A549 (cell line): ENCODE results near the gene COBL. TPM values are rescaled to one million over a fixed set of nuclear protein-coding genes. Genes with fewer than 3 reads are reported as not detected.

Experiments used
- ATAC-seq, 2 experiments: fragments of 200-7000 bp in 1 of 2; fragments of >200 bp in 1 of 2; cut with Nextera tagmentation in 1 of 2; cut with Tn5 transposase in 1 of 2; 3 replicates each; pipeline versions ENCODE4 v1.8.0 to v1.9.1; 2018 to 2020; ENCODE audit warnings: mild to moderate bottlenecking in 1 of 2, moderate library complexity in 1 of 2
- CTCF ChIA-PET: fragments of 300-600 bp; sonication (Branson Sonifier 250); formaldehyde crosslinking; extraction: SDS; loops from one replicate; lab custom pipeline; 2021; ENCODE audit warnings: antibody characterized with exemption, inconsistent platforms; lab: Yijun Ruan, JAX
- POLR2A ChIA-PET: fragments of 350-600 bp; formaldehyde crosslinking; extraction: SDS; loops from one replicate; lab custom pipeline; 2021; ENCODE audit warnings: antibody characterized with exemption, inconsistent platforms; lab: Yijun Ruan, JAX
- DNase-seq, 2 experiments: peaks; one replicate each; pipeline versions ENCODE4 v3.0.0 to v3.0.0-alpha.2; 2011 to 2016; ENCODE audit warnings: low read depth in 1 of 2, low spot score in 1 of 2
- FAIRE-seq: peaks from 2 replicates; lab custom pipeline; 2011; peaks lifted over from hg19 to GRCh38; lab: Jason Lieb, UNC
- H3K27ac ChIP-seq, 2 experiments: fragments of >200 bp; sonication (Bioruptor Twin); formaldehyde crosslinking; 3 replicates each; pipeline ENCODE4 v1.5.1; 2016 to 2017
- H3K4me1 ChIP-seq: fragments of >200 bp; sonication (Bioruptor Twin); formaldehyde crosslinking; 3 replicates; pipeline ENCODE4 v1.6.1; 2016
- H3K4me2 ChIP-seq: fragments of >200 bp; sonication (Bioruptor Twin); formaldehyde crosslinking; 3 replicates; pipeline ENCODE4 v1.6.1; 2016
- H3K4me3 ChIP-seq: fragments of >200 bp; sonication (Bioruptor Twin); formaldehyde crosslinking; 3 replicates; pipeline ENCODE4 v1.5.1; 2016
- H3K9me3 ChIP-seq: fragments of >200 bp; sonication (Bioruptor Twin); formaldehyde crosslinking; 3 replicates; pipeline ENCODE4 v1.6.1; 2016
- CHD2 ChIP-seq: fragments of 150-350 bp; IDR thresholded peaks from 2 replicates; pipeline ENCODE4 v1.6.1; 2014; ENCODE audit warnings: low read length; ENCODE audit not compliant: partially characterized antibody
- CHD4 ChIP-seq: fragments of 200-600 bp; sonication (generic); IDR thresholded peaks from 2 replicates; pipeline ENCODE4 v1.6.1; 2016; ENCODE audit warnings: antibody characterized with exemption, mild to moderate bottlenecking, borderline replicate concordance
- E2F6 ChIP-seq: IDR thresholded peaks from 2 replicates; pipeline ENCODE4 v1.6.1; 2012; ENCODE audit warnings: low read depth, borderline replicate concordance
- FOSB ChIP-seq: fragments of 250-450 bp; sonication (Bioruptor Pico); IDR thresholded peaks from 2 replicates; pipeline ENCODE4 v1.5.0; 2020; ENCODE audit warnings: mild to moderate bottlenecking, moderate library complexity
- FOSL2 ChIP-seq, 2 experiments: fragments of 450-650 bp in 1 of 2; fragments of >200 bp in 1 of 2; sonication (Bioruptor Twin) in 1 of 2; formaldehyde crosslinking; IDR thresholded peaks; 2 replicates each; pipeline versions ENCODE4 v1.5.0 to v1.6.1; 2016 to 2020; ENCODE audit warnings: mild to moderate bottlenecking in 1 of 2, moderate library complexity in 1 of 2
- FOXS1 ChIP-seq: fragments of 250-450 bp; sonication (Bioruptor Pico); IDR thresholded peaks from 2 replicates; pipeline ENCODE4 v1.5.0; 2020; ENCODE audit warnings: mild to moderate bottlenecking, moderate library complexity
- GATA3 ChIP-seq: IDR thresholded peaks from 2 replicates; pipeline ENCODE4 v1.6.1; 2012; ENCODE audit warnings: borderline replicate concordance
- HDAC2 ChIP-seq: fragments of 200-600 bp; sonication (generic); IDR thresholded peaks from 2 replicates; pipeline ENCODE4 v1.6.1; 2016
- KDM1A ChIP-seq: fragments of 200-600 bp; sonication (generic); IDR thresholded peaks from 2 replicates; pipeline ENCODE4 v1.6.1; 2016; ENCODE audit warnings: low read depth, mild to moderate bottlenecking
- KDM5A ChIP-seq: fragments of 200-600 bp; sonication (generic); IDR thresholded peaks from 2 replicates; pipeline ENCODE4 v1.6.1; 2016; ENCODE audit warnings: antibody characterized with exemption, mild to moderate bottlenecking
- MAZ ChIP-seq: fragments of 150-350 bp; IDR thresholded peaks from 2 replicates; pipeline ENCODE4 v1.6.1; 2014; ENCODE audit warnings: antibody characterized with exemption, low read depth, low read length, borderline replicate concordance
- NFE2L2 ChIP-seq: fragments of 150-350 bp; conservative IDR thresholded peaks from 2 replicates; pipeline ENCODE4 v1.6.1; 2014; ENCODE audit warnings: low read length
- NR3C1 ChIP-seq: fragments of >200 bp; sonication (Bioruptor Twin); formaldehyde crosslinking; IDR thresholded peaks from 3 replicates; pipeline ENCODE4 v1.6.1; 2017
- PBX3 ChIP-seq: IDR thresholded peaks from 2 replicates; pipeline ENCODE4 v1.6.1; 2012
- RAD21 ChIP-seq, 2 experiments: fragments of >200 bp in 1 of 2; sonication (Bioruptor Twin) in 1 of 2; formaldehyde crosslinking in 1 of 2; IDR thresholded peaks in 1 of 2; conservative IDR thresholded peaks in 1 of 2; 2 replicates in 1 of 2; 3 replicates in 1 of 2; pipeline ENCODE4 v1.6.1; 2012 to 2018; ENCODE audit warnings: inconsistent platforms in 1 of 2
- RCOR1 ChIP-seq: fragments of 150-350 bp; IDR thresholded peaks from 2 replicates; pipeline ENCODE4 v1.6.1; 2014; ENCODE audit warnings: antibody characterized with exemption, low read length, low read depth
- RFX5 ChIP-seq: fragments of 450-650 bp; IDR thresholded peaks from 2 replicates; pipeline ENCODE4 v1.7.1; 2014; ENCODE audit warnings: antibody characterized with exemption, mild to moderate bottlenecking, moderate library complexity
- SREBF2 ChIP-seq: fragments of 450-650 bp; IDR thresholded peaks from 2 replicates; pipeline ENCODE4 v1.6.1; 2014; ENCODE audit warnings: mild to moderate bottlenecking, moderate library complexity
- ZSCAN20 ChIP-seq: fragments of 250-450 bp; sonication (Bioruptor Pico); IDR thresholded peaks from 2 replicates; pipeline ENCODE4 v1.8.0; 2022; ENCODE audit warnings: mild to moderate bottlenecking, moderate library complexity
- WGBS: methylation state at CpG from one replicate; pipeline ENCODE4 v1.1.6; 2017; ENCODE audit errors: missing lambda C conversion rate; 5-methylcytosine and 5-hydroxymethylcytosine counted together
- polyA plus RNA-seq, 4 experiments: library from polyadenylated mRNA; depleted of rRNA in 3 of 4; stranded (reverse); fragments of >200 nt; fragmentation: RNase III in 1 of 4; extraction: RNeasy Plus Mini Kit Qiagen cat#74134 plus additional on column Dnase treatment in 1 of 4; gene quantifications; 2 replicates in 3 of 4; 3 replicates in 1 of 4; pipeline ENCODE4 v1.2.3, GENCODE V29; 2011 to 2017
- TF ChIP-seq, protein P1 (sequence below): IDR thresholded peaks from 2 replicates; pipeline ENCODE4 v1.6.1; 2012
- TF ChIP-seq, protein P2 (sequence below): fragments of 200-600 bp; sonication (generic); IDR thresholded peaks from 2 replicates; pipeline ENCODE4 v1.6.1; 2016; ENCODE audit warnings: antibody characterized with exemption, mild to moderate bottlenecking, moderate library complexity
- TF ChIP-seq, protein P3 (sequence below): fragments of >200 bp; sonication (Bioruptor Twin); formaldehyde crosslinking; IDR thresholded peaks from 3 replicates; pipeline ENCODE4 v1.5.1; 2016
- TF ChIP-seq, protein P4 (sequence below): fragments of 250-450 bp; sonication (Bioruptor Pico); IDR thresholded peaks from 2 replicates; pipeline ENCODE4 v1.5.0; 2020; ENCODE audit warnings: low read depth, mild to moderate bottlenecking, moderate library complexity

The COBL gene
- polyA plus RNA-seq, 2 of the 4 experiments (the other 2 are of a cell fraction) = 1.5 to 7.4 TPM

GRCh38 chr7:51276091-51276605 is 40.5 kb downstream of the COBL start:
- DNase-seq (no peak), ATAC-seq (no peak), FAIRE-seq (no peak)
- CTCF ChIA-PET = interaction anchor here (0.7 to 1.3 kb wide), 3 partner anchors 20 to 152 kb away, joined by 3 read pairs; no protein-coding TSS in a partner anchor
- Histone ChIP-seq H3K27ac (no peak overlapping the region), H3K4me2 (no peak overlapping the region), H3K4me1 (no peaks in the 10 kb centered on the region), H3K4me3 (no peak overlapping the region), H3K9me3 (no peaks in the 10 kb centered on the region)
- TF ChIP-seq NR3C1 (no peak), RFX5 (no peak), GATA3 (no peak), FOSB (no peak), HDAC2 (no peak), SREBF2 (no peak)
- TF ChIP-seq, protein P1, sequence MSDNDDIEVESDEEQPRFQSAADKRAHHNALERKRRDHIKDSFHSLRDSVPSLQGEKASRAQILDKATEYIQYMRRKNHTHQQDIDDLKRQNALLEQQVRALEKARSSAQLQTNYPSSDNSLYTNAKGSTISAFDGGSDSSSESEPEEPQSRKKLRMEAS = no peak
- TF ChIP-seq, protein P2, sequence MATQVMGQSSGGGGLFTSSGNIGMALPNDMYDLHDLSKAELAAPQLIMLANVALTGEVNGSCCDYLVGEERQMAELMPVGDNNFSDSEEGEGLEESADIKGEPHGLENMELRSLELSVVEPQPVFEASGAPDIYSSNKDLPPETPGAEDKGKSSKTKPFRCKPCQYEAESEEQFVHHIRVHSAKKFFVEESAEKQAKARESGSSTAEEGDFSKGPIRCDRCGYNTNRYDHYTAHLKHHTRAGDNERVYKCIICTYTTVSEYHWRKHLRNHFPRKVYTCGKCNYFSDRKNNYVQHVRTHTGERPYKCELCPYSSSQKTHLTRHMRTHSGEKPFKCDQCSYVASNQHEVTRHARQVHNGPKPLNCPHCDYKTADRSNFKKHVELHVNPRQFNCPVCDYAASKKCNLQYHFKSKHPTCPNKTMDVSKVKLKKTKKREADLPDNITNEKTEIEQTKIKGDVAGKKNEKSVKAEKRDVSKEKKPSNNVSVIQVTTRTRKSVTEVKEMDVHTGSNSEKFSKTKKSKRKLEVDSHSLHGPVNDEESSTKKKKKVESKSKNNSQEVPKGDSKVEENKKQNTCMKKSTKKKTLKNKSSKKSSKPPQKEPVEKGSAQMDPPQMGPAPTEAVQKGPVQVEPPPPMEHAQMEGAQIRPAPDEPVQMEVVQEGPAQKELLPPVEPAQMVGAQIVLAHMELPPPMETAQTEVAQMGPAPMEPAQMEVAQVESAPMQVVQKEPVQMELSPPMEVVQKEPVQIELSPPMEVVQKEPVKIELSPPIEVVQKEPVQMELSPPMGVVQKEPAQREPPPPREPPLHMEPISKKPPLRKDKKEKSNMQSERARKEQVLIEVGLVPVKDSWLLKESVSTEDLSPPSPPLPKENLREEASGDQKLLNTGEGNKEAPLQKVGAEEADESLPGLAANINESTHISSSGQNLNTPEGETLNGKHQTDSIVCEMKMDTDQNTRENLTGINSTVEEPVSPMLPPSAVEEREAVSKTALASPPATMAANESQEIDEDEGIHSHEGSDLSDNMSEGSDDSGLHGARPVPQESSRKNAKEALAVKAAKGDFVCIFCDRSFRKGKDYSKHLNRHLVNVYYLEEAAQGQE = no peak
- TF ChIP-seq, protein P3, sequence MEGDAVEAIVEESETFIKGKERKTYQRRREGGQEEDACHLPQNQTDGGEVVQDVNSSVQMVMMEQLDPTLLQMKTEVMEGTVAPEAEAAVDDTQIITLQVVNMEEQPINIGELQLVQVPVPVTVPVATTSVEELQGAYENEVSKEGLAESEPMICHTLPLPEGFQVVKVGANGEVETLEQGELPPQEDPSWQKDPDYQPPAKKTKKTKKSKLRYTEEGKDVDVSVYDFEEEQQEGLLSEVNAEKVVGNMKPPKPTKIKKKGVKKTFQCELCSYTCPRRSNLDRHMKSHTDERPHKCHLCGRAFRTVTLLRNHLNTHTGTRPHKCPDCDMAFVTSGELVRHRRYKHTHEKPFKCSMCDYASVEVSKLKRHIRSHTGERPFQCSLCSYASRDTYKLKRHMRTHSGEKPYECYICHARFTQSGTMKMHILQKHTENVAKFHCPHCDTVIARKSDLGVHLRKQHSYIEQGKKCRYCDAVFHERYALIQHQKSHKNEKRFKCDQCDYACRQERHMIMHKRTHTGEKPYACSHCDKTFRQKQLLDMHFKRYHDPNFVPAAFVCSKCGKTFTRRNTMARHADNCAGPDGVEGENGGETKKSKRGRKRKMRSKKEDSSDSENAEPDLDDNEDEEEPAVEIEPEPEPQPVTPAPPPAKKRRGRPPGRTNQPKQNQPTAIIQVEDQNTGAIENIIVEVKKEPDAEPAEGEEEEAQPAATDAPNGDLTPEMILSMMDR = no peak
- POLR2A ChIA-PET = no interaction called here
- 67% methylated on average over 7 of the region's 7 CpGs for WGBS

DNA sequence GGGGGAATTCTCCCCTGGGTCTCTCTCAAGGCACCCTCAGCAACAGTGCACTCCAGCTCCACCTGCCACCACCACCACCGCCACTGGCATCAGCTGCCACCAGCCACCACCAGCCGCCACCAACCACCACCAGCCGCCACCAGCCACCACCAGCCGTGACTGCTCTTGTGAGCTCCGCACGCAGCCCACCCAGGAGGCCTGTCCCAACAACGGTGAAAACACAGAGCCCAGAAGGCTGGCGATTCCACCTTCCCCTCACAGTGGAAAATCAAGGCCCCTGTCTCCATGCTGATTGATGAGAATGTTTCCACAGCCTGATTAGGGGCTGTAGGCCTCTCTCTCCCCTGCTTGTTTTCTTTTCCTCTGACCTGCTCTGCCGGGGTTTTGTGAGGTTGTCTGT is 41.1 kb downstream of the COBL start:
- ATAC-seq = no peak
- no peak for FAIRE-seq
- H3K9me3 ChIP-seq = no peaks in the 10 kb centered on the region
- no peak overlapping the region for H3K4me2 ChIP-seq
- H3K27ac ChIP-seq = no peak overlapping the region
- no peak for DNase-seq
- H3K4me1 ChIP-seq = no peaks in the 10 kb centered on the region
- WGBS = 73% methylated on average over 9 of the region's 9 CpGs
- POLR2A ChIA-PET = no interaction called here
- no peak overlapping the region for H3K4me3 ChIP-seq
- TF ChIP-seq FOSL2 (IDR thresholded peaks at IDR 0.05) = no peak
- no peak for TF ChIP-seq FOSL2 (CRISPR knock-in tag; IDR thresholded peaks at IDR 0.05)
- no peak for TF ChIP-seq KDM1A
- TF ChIP-seq, protein P3 = no peak
- TF ChIP-seq CHD4 = no peak
- no peak for TF ChIP-seq NFE2L2
- TF ChIP-seq FOSB = no peak
- no peak for TF ChIP-seq CHD2
- no peak for TF ChIP-seq HDAC2
- no peak for TF ChIP-seq KDM5A
- no peak for TF ChIP-seq E2F6
- TF ChIP-seq ZSCAN20 (CRISPR knock-in tag) = no peak
- no peak for TF ChIP-seq RCOR1
- TF ChIP-seq RAD21 (conservative IDR thresholded peaks at IDR 0.05 in 1 of 2, IDR thresholded peaks at IDR 0.05 in 1 of 2) = no peak
- no peak for TF ChIP-seq MAZ
- TF ChIP-seq, protein P4, sequence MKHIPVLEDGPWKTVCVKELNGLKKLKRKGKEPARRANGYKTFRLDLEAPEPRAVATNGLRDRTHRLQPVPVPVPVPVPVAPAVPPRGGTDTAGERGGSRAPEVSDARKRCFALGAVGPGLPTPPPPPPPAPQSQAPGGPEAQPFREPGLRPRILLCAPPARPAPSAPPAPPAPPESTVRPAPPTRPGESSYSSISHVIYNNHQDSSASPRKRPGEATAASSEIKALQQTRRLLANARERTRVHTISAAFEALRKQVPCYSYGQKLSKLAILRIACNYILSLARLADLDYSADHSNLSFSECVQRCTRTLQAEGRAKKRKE (CRISPR knock-in tag) = no peak
- no peak for TF ChIP-seq PBX3
- TF ChIP-seq FOXS1 (CRISPR knock-in tag) = no peak
- TF ChIP-seq, all 56 proteins: peak for 0
- CTCF ChIA-PET = interaction anchor here (1.3 kb wide), 1 partner anchor 19 kb away, joined by 3 read pairs; no protein-coding TSS in a partner anchor
